DMS114 treated with DMSO at 0.1 percent for 48 hours (cell line): ENCODE data around the gene WDR4.
"Not testable (repeated sequence)": the region's sequence is repeated elsewhere in the genome, so short reads cannot be mapped to it uniquely, and the experiment has no call there.

Experiments
- DNase-seq: peaks from one replicate; lab custom pipeline; 2025; ENCODE audit not compliant: unreplicated experiment; lab: John Stamatoyannopoulos, UW

WDR4 gene

DNA sequence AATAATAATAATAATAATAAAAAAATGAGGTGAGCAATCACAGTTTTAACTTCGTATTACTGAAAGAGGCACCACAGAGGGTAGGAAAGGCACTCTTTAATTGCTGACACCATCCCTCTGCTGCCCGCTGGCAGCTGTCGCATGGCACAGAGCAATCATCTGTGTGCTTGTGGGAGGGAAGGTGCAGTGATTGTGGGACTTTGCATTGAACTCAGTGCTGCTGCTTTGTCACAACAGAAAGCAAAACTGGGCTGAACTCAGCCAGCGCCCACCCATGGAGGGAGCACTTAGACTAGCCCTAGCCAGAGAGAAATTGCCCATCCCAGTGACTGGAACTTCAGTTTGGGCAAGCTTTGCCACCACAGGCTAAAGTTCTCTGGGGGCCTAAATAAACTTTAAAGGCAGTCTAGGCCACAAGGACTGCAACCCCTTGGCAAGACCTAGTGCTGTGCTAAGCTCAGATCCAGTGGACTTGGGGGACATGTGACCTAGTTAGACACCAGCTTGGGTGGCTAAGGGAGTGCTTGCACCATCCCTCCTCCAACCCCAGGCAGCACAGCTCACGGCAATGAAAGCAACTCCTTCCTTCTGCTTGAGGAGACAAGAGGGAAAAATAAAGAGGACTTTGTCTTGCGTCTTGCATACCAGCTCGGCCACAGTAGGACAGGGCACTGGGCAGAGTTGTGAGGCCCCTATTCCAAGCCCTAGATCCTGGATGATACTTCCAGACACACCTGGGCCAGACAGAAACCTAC, 59.3 kb downstream of the WDR4 start:
- DNase-seq, result no peak

DNA sequence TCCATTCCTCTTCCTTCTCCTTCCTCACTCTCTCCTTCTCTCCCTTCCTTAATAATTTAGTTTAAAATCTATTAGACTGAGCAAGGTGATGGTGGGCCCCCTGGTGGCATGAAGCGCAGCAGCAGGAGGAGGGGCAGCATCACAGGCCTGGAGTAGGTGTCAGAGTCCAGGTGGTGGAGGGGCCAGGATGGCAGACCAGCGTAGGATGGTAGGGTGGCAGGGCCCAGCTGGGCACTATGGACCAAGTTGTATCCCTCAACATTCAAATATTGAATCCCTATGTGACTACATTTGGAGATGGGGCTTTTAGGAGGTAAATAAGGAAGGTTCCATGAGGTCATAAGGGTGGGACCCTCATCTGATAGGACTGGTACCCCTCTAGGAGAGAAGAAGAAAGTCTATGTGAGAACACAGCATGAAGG, 61.0 kb downstream of the WDR4 start:
- no peak for DNase-seq

DNA sequence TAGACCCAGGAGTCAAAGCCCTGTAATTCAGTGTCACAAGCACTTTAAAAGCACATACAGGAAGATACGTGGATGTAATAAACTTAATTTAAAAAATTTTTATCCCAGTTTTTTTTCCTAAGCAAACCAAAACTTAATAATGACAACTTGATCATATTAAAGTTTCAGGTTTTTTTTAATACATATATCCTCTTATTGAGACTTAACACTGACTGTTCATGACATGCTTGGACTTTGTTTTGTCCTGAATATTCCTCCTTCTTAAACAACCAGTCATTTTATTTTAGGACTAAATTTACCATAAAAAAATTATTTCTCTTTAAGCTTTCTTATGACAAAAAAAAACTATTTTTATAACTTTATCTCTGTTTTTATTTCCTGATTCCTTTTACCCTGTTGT, 64.1 kb downstream of the WDR4 start:
- peak; percentile 17 for DNase-seq

DNA sequence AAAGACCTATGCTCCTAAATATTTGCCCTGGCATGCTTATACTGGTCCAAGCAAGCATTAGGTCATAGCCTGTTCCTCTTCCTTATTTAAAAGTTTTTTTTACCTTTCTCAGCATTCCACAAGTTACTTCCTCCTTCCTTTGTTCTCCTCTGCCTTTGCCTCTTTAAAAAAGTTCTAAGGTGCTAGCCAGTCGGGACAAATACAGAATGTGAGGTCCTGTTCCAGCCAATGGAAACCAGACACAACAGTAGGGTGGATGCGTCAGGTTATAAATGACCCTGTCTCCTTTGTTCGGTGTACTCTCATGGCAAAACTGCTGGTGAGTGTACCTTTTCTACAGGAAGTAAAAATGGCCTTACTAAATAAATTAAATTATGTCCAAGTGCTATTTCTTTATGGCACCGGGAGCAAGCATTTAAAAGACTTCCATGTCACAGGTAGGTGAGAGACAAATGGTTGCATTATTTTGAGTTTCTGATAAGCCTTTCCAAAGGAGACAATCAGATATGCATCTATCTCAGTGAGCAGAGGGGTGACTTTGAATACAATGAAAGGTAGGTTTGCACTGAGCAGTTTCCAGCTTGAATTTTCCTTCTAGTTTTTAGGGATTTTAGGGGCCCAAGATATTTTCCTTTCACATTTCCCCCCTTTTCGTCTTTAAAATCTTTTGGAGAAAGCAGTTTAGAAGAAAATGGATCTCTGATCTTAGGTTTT, 66.7 kb downstream of the WDR4 start:
- not testable (repeated sequence) for DNase-seq

DNA sequence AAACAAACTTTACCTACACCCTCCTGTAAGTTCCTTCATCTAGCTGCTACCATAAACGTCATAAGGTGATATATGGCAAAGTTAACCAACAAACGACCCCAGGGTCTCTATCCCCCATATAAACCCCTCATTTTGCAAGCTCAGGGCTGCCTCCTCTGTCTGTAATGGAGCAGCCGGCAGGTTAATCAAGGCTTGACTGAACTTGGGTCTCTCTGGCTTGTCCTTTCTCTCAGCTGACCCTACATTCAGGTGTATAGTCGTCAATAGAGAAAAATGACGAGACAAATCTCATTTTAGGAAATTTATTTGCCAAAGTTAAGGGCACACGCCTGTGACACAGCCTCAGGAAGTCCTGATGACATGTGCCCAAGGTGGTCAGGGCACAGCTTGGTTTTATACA, 67.4 kb downstream of the WDR4 start:
- DNase-seq, result no peak

DNA sequence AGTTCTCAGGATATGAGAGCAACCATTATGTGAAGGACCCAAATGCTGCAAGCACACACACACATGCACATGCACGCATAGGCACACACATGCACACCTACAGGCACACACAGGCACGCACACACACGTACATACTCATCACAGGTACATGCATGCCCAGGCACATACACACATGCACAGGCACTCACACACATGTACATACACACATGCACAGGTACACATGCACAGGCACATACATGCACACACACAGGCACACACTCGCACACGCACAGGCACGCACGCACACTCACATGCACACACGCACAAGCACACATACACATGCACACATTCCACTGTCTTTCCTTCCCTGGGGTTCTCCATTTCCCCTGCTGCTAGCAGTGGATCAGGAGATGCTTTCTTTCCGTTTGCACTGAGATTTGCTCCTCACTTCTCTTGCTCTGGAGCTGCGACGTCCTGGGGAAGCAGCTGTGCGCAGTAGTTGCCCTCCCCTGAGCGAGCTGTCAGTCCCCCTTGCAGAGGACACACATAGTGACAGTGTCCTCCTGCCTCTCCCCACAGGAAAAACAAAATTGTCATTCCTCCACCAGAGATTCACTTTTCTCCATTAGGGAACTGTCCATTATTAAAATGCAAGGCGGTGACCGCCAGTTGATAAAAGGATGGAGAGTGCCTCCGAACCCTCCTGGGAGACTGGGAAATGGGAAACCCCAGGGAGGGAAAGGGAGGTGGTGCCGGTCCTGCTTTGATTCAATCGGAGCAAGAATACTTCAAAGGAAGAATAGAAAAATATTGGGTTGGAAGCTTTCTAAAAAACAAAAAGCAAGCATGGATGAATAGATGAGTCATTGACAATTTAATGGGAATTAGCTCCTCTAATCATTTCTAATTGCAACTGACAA, 69.5 kb downstream of the WDR4 start:
- no peak for DNase-seq

DNA sequence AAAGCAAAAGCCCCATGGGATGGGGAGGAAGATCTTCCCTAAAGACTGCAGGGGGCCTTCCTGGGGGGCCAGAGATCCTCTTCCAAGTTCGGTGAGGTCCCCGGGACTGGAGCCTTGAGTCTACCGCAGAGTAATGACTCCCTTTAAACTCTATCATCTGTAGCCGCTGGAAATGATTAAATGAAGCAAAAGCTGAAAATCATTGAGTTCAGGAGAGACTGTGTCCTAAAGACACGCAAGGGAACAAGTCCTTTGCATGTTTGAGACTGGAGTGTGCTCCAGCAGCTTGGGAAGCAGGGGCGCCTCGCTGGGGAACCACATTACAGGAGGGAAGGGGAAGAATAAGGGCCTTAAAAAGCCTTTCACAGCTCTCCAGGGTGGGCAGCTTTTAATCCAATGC, 70.2 kb downstream of the WDR4 start:
- no peak for DNase-seq

DNA sequence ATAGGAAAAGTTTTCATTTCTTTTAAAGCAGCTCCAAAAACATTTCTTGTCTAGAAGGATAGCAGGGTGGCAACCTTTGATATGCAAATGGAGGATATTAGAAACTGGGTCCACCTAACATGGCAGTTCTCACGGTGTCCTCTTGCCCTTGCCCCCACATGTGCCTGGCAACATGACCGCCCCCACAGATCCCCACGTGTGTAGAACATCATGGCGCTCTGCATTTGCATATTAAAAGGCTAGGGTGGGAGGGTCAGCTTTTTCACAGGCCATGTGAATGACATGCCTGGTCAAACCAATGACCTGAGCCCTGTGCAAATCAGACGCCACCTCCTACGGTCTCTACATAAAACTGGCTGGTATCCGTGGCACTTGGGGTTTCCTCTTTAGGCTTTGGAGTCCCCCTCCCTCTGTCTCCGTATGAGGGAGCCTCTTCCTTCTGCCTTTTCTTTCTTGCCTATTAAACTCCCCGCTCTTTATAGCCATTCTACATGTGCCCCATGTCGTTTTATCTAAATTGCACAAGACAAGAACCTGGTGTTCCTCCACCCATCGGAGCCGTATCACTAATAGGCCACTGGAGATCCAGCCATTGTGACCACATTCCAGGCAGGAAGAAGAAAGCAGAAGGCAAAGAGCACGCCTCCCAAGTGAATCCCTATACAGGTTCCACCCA, 71.3 kb downstream of the WDR4 start:
- DNase-seq, result no peak

DNA sequence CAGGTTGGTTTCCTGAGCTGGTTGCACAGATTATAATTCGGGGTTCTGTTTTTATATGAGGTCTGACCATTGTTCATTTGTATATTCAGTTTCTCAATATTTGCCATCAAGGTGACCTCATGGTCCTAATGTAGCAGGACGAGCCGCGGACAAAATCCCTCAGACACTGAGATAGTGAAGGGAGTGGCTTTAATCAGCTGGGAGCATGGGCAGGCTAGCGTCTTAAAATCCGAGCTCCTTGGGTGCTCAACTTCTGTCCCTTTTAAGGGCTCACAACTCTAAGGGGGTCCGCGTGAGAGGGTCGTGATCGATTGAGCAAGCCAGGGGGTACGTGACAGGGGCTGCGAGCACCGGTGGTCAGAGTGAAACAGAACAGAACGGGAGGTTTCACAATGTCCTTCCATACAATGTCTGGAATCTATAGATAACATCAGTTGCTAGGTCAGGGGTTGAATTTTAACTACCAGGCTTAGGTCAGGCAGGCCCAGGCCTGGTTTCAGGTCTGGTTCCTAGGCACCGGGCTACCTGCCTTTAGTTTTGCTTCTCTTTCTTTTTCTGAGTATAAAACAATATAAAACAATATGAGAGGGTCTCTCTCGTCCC, 71.9 kb downstream of the WDR4 start:
- DNase-seq, result not testable (repeated sequence)

DNA sequence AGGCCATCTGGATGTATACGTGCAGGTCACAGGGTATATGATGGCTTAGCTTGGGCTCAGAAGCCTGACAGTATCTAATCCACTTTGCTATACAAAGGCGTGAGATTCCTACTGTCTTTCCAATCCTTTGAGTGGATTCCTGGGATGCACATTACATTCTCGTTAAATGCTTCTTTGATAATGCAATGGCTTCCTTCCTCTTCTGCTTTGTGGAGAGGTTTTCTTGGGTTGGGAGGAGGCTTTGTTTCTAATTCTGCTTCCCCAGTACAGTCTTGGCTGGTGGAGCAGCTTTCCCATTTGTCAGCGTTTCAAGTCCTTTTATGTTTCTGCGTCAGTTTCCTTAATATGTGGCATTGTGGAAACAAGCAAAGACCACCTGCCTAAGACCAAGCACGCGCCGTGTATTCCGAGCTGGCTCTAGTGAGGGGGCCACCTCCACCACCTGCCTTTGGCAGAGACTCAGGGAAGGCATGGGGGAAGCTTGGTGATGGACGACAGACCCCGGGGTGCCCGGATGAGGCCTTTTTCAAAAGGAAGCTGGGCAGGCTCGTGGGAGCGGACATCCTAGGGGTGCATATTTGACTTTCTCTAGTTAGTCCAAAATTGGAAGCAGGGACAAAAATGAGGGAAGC, 72.7 kb downstream of the WDR4 start:
- DNase-seq, result no peak

DNA sequence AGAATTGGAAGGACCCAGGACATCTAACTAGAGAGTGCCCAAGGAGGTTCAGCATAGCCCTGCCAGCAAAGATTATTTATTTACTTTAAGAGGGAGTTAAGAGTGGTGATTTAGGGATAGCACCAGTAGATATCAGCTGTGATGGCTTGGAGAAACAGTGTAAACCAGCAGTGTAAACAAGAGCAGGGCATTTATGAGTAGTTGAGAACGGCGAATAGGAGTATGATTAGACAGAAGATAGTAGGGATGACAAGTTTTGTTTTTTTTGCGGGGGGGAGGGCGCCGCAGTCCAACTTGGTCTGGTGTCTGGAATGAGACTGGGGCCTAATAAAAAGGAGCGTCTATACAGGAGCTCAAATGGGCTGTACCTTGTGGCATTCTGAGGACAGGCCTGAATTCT, 77.7 kb downstream of the WDR4 start:
- not testable (repeated sequence) for DNase-seq

DNA sequence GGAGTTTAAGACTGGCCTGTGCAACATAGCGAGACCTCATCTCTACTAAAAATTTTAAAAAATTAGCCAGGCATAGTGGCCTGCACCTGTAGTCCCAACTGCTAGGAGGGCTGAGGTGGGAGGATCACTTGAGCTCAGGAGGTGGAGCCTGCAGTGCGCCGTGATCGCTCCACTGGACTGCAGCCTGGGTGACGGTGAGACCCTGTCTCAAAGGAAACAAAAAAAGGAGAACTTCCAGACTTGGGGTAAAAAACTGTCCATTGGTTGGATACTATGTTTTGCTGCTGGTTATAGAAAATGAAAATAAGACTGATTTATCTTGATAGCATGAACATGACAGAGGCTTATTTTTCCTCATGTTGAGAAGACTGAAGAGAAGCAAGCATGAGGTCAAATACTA, 79.4 kb downstream of the WDR4 start:
- no peak for DNase-seq

DNA sequence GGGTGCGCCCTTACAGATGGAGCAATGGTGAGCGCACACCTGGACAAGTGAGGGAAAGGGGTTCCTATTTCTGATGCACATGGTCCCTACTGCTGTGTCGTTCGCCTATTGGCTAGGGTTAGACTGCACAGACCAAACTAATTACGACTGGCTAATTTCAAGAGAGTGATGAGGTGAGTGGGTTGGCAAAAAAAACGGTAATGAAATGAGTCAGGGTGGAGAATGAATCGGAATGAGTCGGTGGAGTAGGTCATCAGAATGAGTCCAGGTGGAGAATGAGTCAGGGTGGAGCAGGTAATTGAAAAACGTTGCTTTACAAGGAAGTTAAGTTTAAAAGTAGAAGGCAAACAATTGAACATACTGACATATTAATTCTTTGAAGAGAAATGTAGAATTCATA, 79.8 kb downstream of the WDR4 start:
- DNase-seq, result no peak
